Germinal center (tissue), 1 donor: ENCODE data around the gene ATP1A1.

Source experiments
- DNase-seq: peaks from one replicate; pipeline ENCODE4 v3.0.0; 2012; ENCODE audit warnings: mixed read lengths, low spot score

ATP1A1 gene

DNA sequence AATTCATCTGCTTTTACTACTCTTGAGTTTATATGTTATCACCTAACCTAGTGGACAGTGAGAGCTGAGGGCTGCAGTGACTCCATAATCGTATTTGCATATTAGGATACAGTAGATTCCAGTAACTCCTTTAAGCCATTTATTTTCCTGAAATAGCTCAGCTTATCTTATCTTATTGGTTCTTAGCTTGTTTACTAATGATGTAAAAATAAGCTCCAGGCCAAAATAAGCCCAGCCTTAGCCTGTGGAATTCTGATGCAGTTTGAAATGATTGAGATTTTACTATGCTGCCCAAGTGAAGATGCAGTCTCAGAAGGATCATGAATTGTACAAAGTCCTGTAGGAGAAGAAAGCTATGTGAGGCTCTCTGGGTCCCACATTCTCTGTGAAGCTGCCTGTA lies 18.1 kb downstream of the ATP1A1 start:
- no peak for DNase-seq

DNA sequence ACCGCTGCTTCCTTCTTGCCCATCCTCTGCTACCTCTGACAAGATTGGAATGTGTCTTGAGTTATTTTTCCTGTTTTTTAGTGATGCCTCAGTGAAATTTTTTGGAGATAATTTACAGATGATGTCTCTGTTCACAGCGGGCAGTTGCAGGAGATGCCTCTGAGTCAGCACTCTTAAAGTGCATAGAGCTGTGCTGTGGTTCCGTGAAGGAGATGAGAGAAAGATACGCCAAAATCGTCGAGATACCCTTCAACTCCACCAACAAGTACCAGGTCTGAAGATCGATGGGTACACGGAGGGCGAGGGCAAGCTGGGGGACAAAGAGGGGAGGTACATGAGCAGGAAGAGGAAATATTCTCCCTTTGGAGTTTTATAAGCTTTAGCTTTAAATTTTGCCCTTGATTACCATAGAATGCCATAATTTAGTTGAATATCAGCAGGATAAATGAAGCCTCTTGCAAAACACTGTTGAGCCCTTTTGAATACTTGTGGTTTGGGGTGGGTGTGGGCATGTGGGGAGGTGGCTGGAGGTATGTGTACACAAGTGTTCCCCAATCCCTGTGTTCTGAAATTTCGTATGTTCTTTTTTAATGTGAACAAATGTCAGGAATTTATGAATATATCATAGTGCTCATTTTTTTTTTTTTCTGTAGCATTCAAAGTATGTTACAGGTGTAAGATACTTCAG lies 19.8 kb downstream of the ATP1A1 start:
- no peak for DNase-seq

GRCh38 chr1:116393792-116394191 lies 20.7 kb downstream of the ATP1A1 start:
- no peak for DNase-seq

DNA sequence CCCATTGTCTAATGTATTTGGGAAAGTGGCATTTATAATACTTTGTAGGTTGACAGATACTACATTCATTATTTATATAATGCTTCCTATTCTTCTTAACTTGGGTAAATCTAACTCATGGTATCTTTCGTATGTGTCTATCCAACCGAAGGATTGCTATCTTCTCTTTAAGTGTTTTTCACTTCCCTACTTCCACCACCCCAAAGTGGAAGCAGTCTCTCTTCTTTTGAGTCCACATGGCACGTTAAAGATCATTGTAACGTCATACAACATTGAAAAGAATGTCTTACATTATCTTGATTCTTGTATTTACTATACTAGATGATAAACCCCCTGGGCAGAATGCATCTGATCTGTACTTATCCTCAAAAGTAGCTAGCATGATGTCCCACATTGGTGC lies 21.2 kb downstream of the ATP1A1 start:
- no peak for DNase-seq

DNA sequence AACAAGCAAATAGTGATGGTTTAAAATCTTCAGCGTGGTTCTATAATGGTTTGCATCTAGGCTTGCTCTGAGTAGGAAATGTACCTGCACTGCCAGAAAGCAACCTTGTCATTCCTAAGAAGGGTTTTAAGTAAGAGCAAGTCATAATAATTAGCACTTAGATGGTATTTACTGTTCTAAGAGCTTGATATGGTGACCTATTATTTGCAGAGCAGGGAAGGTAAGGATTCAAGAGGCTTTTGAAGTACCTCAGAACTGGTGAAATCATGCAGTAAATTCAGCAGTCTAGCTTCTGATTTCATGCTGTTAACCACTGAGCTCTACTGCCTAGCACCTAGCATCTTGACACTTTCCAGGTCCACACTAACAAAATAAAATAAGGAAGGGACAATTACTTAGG lies 23.7 kb downstream of the ATP1A1 start:
- DNase-seq, result no peak

DNA sequence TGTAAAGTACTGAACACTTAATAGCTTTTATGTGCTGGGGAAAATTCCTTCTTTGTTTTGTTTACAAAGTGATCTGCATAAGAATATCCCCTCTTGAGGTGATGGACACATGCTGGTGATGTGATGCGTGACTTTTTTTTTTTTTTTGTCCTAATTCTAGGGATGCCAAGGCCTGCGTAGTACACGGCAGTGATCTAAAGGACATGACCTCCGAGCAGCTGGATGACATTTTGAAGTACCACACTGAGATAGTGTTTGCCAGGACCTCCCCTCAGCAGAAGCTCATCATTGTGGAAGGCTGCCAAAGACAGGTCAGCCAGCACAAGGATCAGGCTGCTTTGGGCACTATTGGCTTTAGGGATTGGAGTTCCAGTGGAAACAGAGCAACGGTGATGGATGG lies 24.7 kb downstream of the ATP1A1 start:
- no peak for DNase-seq

GRCh38 chr1:116400780-116401179 lies 27.7 kb downstream of the ATP1A1 start:
- no peak for DNase-seq

GRCh38 chr1:116401646-116402176 lies 28.7 kb downstream of the ATP1A1 start:
- no peak for DNase-seq

DNA sequence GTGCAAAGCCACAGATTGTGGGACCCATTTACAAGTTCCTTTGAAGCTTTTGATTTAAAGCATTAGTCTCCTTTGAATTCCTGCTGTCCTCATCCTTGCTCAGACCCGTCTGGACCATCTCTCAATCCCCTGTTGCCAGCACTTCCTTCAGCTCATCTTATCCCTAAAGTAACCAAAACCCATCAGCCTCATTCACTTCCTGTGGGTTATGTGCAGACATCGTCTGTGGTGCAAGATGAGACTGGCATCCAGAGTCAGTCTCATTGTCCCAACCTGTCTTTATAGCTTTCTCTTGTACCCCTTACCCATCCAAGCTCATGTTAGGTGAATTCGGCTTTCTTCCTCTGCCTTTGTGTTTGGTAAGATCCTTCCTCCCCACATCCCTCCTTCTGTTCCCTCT lies 29.3 kb downstream of the ATP1A1 start:
- no peak for DNase-seq

DNA sequence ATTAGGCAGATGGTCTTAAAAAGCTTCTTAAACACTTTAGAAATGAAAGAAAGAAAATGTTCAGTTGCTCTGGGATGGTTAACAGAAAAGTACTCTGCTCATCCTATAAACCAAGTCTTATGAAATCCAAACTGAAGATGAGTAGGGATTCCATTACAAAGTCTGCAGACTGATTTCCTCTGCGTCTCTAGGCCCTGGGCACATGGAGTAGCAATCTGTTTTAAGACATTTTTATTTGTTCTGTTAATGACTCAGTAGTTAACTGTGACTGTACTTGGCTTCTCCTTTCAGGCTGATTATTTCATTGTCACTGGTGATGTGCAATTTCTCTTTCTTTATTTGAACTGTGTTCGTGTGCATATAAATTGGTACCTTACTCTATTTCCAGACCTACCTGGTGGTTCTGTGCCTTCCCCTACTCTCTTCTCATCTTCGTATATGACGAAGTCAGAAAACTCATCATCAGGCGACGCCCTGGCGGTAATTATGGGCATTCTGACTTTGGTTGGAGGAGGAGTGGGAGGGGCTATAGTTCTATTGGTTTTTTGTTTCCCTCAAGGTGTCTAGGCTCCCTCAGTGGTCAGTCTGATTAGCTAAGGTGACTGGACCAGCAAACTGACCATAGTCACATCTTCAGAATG lies 30.6 kb downstream of the ATP1A1 start:
- DNase-seq, result no peak

DNA sequence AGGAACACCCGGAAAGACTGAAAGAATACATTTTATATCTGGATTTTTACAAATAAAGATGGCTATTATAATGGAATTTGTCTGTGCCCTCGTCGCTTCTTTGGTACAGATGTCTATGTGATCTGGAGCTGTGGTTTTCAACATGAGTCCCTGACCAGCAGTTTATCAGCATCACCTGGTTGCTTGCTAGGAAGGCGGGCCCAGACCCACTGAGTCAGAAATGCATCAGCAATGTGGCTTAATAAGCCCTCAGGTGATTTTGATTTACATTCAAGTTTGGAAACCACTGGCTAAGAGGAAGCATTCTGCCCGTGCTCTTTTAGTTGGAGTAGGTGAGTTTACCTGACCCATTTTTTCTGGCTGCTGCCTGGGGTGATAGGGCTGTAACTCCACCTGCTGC lies 31.7 kb downstream of the ATP1A1 start:
- DNase-seq, result no peak

DNA sequence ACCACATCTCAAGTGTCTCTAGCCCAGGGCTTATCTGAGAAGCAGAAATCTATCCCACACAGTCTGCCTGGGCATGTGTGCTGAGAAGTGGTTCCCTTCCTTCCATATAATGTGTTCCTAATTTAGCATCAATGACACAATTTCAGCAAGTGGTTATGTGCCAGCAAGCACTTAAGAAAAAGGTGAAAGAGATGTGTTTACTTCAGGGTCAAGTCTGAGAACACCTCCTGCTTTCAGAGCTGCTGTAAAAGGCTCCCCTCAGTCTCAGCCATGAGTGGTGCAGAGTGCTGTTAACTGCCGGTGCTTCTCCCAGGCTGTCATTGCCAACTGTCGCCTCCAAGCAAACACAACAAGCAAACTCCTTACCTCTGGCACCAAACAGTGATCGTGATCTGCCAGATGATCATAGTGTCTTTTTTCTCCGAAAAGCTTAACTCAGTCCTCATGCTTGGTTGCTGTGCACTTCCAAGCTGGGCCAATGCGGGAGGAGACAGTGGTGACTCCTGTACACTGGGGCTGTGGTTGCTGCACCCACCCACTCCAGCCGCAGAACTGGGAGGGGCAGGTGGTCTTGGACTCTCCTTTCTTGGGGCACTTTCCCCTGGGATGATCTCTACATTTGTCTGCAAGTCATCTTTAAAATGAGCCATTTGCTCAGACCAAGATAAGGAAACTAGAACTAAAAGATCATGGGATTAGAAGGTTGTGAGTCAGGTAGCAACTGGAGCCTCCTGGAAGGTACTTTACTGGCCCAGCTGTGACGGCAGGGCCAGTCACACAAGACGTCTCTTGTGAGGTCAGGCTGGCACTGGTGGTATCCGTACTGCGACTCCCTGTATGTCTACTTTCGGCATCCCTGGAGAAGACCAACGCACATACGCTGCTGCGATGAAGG lies 32.4 kb downstream of the ATP1A1 start:
- DNase-seq, result no peak

GRCh38 chr1:116407033-116407432 lies 34.0 kb downstream of the ATP1A1 start:
- DNase-seq, result no peak

- no peak for DNase-seq
These were observed 35.1 kb downstream of the ATP1A1 start for GRCh38 chr1:116408193-116408592.

GRCh38 chr1:116408803-116409720 lies 36.0 kb downstream of the ATP1A1 start:
- DNase-seq, result no peak

DNA sequence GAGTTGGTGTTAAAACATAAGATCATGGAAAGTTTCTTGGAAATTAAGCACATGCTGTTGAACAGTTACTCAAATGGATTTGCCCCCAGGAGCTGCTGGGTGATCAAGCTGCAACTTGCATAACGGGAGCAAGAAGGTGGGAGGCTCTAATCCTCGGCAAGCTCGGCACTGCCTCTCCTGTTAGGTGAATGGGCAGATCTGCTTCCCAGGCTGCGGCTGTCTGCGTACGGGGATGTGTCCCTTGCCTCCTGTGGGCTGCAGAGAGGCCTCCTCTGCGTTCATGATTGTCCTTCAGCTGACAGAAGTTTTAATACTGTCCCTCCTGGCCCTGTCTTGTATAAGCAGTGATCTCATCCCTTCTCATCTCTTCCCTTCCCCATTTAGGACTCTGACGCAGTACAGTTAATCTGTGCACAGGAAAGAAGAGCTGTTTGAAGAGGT lies 36.7 kb downstream of the ATP1A1 start:
- DNase-seq, result no peak

DNA sequence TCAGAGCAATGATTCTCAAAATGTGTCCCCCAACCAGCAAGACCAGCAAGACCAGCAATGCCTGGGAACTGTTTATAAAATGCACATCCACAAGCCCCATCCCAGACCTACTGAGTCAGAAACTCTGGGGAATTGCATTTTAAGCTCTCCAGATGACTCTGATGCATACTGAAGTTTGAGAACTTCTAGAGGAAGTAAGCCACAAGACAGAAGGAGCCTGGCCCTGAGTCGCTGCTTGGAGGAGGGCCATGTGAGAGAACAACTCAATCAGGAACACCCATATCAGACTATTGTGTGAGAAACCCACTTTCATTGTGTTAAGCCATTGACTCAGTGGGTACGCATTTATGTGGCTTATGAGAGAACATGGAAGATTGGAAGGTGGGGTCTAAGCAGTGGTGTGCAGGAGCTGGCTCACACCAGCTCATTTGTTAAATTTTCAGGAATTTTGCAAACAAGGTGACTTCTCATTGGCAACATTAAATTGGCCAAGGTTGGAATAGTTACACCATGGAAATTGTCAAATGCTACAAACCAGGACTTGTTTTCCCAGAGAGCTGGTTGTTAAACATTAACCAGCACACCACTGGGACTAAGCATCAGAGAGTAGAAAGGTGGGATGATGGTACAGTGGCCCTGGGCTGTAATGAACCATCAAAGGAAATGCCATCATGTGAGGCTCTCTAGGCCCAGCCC lies 38.9 kb downstream of the ATP1A1 start:
- no peak for DNase-seq

DNA sequence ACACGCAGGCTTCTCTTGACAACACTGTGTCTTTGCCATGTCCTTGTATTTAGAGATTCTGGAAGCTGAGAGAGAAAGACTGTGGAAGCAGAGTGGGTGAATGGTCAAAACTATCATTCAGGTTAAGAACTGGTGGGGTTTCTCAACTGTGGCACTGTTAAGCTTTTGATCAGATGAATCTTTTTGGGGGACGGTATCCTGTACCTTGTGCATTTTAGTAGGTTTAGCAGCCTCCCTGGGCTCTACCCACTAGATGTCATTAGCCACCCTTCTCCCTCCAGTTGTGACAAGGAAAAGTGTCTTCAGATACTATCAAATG lies 39.4 kb downstream of the ATP1A1 start:
- DNase-seq, result no peak

DNA sequence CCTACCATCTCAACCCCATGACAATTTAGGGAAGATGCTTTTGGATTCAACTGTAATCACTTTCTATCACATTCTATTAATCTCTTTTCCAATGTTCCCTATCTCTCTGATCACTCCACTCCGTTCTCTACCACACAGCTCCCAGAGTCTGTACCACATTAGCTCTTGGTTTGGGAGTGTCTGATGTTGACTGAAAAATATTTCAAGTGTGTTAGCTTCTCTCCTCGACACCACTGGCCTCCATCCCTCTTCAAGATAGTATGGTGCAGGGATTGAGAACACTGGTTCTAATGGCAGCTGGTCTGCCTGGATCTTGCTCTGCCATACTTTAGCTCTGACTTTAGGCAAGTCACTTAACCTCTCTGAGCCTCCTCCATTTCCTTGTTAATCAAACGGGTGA lies 39.9 kb downstream of the ATP1A1 start:
- no peak for DNase-seq

DNA sequence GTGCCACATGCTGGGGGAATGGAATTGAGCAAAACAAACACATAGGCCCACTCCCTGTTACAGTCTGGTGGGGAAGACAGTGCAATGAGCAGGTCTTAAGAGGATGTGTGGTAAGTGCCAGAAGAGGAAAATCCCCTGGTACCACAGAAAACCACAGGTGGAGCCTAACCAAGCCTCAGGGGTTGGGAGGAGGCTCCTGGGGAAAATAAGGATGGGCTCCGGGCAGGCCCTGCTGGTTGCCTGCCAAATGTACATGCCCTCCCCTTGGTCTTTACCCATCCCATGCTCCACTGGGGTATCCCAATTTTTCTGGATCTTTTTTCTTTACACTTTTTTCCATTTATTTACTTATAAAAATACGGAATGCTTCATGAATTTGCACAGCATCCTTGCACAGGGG lies 40.4 kb downstream of the ATP1A1 start:
- no peak for DNase-seq

DNA sequence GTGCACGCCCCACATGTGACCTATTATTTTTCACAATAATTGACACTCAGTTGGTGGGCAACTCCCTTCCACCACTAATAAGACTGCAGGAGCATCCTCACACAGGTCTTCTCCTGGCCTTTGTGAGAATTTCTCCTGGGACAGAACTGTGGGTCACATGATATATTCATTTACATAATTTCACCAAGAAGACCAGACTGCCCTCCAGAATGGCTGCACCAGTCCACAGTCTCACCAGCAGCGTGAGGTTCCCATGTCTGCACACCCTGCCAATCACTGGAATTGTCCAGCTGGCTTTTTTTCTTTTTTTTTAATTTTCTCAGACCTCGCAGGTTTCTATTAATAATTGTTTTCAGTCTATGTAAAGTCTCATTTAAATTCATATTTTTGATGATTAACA lies 41.3 kb downstream of the ATP1A1 start:
- DNase-seq, result no peak
